Immature natural killer cell (primary cell): Measurements from ENCODE around the gene MYO1F. TPM values are rescaled to one million over a fixed set of nuclear protein-coding genes. Genes with fewer than 3 reads are reported as not detected.

Experiments used
- DNase-seq, 3 donors: peaks; one replicate each; pipeline ENCODE4 v3.0.0; 2022; ENCODE audit warnings: mixed read lengths in 1 of 3
- H3K27ac Mint-ChIP-seq, 6 donors: one replicate each; pipeline ENCODE4 v1.8.0; 2020; ENCODE audit warnings: mixed read lengths in 6 of 6, mild to moderate bottlenecking in 5 of 6, inconsistent platforms in 4 of 6, moderate library complexity in 3 of 6
- H3K27me3 Mint-ChIP-seq, 3 donors: one replicate each; pipeline ENCODE4 v1.8.0; 2020 to 2021; ENCODE audit warnings: low read depth in 3 of 3, mild to moderate bottlenecking in 3 of 3, mixed read lengths in 3 of 3, moderate library complexity in 3 of 3, inconsistent platforms in 1 of 3
- H3K36me3 Mint-ChIP-seq, 3 donors: one replicate each; pipeline ENCODE4 v1.8.0; 2020; ENCODE audit warnings: mixed read lengths in 3 of 3, inconsistent platforms in 2 of 3, mild to moderate bottlenecking in 2 of 3
- H3K4me1 Mint-ChIP-seq, 2 donors: one replicate each; pipeline ENCODE4 v1.8.0; 2020; ENCODE audit warnings: inconsistent platforms in 2 of 2, mild to moderate bottlenecking in 2 of 2, mixed read lengths in 2 of 2, moderate library complexity in 1 of 2
- H3K4me3 Mint-ChIP-seq, 5 donors: one replicate each; pipeline ENCODE4 v1.8.0; 2020; ENCODE audit warnings: mild to moderate bottlenecking in 5 of 5, mixed read lengths in 5 of 5, inconsistent platforms in 3 of 5, moderate library complexity in 3 of 5
- H3K9me3 Mint-ChIP-seq, 6 donors: one replicate each; pipeline ENCODE4 v1.8.0; 2020; ENCODE audit warnings: mild to moderate bottlenecking in 6 of 6, mixed read lengths in 6 of 6, inconsistent platforms in 4 of 6, moderate library complexity in 3 of 6
- polyA plus RNA-seq, 3 donors: library from polyadenylated mRNA; unstranded; fragments of 300-500 nt; fragmentation: Illumina TruSeq; gene quantifications; one replicate each; pipeline ENCODE4 v1.2.3, GENCODE V29; 2021

MYO1F gene
- polyA plus RNA-seq, 3 donors from 2014 or later = 104 to 340 (median 110) TPM

DNA sequence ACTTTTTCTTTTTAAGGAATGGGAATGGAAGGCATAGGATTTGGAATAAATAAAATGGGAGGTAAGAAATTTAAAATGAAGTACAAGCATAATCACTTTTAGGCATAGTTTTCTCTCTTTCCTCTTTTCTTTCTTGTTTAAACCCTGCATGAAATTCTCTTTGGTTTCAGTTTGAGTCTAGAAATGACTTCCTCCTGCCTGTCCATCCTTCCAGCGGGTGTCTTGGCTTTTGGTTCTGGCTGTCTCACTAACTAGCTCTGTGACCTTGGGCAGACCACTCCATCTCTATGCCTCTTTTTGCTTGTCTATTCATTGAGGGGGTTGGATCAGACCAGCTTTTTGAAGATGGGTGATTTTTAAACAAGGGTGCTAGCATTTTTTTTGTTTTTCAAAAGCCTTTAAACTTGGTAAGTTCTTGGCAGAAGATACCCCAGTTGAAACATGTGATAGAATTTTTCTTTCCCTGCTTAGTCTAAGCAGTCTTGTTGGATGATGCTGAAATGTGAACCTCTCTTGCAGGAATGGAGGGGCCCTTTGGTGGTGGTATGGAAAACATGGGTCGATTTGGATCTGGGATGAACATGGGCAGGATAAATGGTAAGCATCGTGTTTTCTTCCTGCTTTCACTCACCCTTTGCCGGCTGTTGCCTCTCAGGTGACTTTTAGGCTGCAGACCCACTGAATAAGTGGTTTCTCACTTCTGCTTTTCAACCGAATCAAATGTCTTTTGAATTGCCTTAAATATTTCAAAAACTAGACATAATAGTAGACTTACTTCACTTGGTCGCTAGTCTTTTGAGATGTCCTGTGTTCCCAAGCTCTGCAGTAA, 103.4 kb downstream of the MYO1F start:
- no peak for DNase-seq
- peaks cover 0 to 12% (median 9%) of the 10 kb centered on the region in 3 donors for H3K27me3 Mint-ChIP-seq
- H3K27ac Mint-ChIP-seq = peak overlapping the region in 4 of 6 donors; percentile 20 to 78 (median 68)
- H3K4me3 Mint-ChIP-seq = no peak overlapping the region
- peaks cover 27 to 43% of the 10 kb centered on the region in 2 donors for H3K4me1 Mint-ChIP-seq
- peaks cover 18 to 54% (median 32%) of the 10 kb centered on the region in 3 donors for H3K36me3 Mint-ChIP-seq
- H3K9me3 Mint-ChIP-seq = no peaks in the 10 kb centered on the region

Other genes starting within 250 kb of the MYO1F start
- 1 to 10 TPM; 4.8 to 8.0 (median 5.3) TPM for gene KANK3, start 234.2 kb downstream of the MYO1F start, polyA plus RNA-seq
- not detected for gene ANGPTL4, start 213.3 kb downstream of the MYO1F start, polyA plus RNA-seq
- 100 to 1,000 TPM in 1 of 3 donors, 10 to 100 TPM in 2; 38.1 to 106 (median 53.4) TPM for gene RAB11B, start 187.1 kb downstream of the MYO1F start, polyA plus RNA-seq
- 10 to 100 TPM; 43.9 to 71.4 (median 59.4) TPM for gene MARCHF2, start 164.1 kb downstream of the MYO1F start, polyA plus RNA-seq
- gene HNRNPM, start 132.5 kb downstream of the MYO1F start, polyA plus RNA-seq = 100 to 1,000 TPM; 163 to 287 (median 209) TPM
- gene PRAM1, start 74.8 kb downstream of the MYO1F start, polyA plus RNA-seq = 1 to 10 TPM; 1.9 to 3.7 (median 2.5) TPM
- 10 to 100 TPM in 1 of 3 donors, 1 to 10 TPM in 2; 6.0 to 20.8 (median 8.3) TPM for gene ZNF414, start 63.3 kb downstream of the MYO1F start, polyA plus RNA-seq
- gene ADAMTS10, start 33.3 kb upstream of the MYO1F start, polyA plus RNA-seq = 1 to 10 TPM; 1.4 to 7.4 (median 2.3) TPM
- not detected for gene NFILZ, start 53.2 kb upstream of the MYO1F start, polyA plus RNA-seq
- not detected for gene ACTL9, start 121.4 kb upstream of the MYO1F start, polyA plus RNA-seq
- not detected for gene OR2Z1, start 144.2 kb upstream of the MYO1F start, polyA plus RNA-seq